GM23338 (cell line): ENCODE data around the gene TACC3. TPM values are rescaled to one million over a fixed set of nuclear protein-coding genes. Genes with fewer than 3 reads are reported as not detected.

ENCODE experiments used
- ATAC-seq: fragments of 200-7000 bp; cut with Tn5 transposase; 3 replicates; pipeline ENCODE4 v1.9.1; 2020
- DNase-seq: peaks from one replicate; pipeline ENCODE4 v3.0.0-alpha.2; 2015; ENCODE audit warnings: low spot score
- H2AFZ ChIP-seq: fragments of 200-600 bp; sonication (generic); 2 replicates; pipeline ENCODE4 v1.8.0; 2016; ENCODE audit warnings: antibody characterized with exemption, mild to moderate bottlenecking, moderate library complexity
- H3F3A ChIP-seq: fragments of 200-600 bp; sonication (generic); replicated peaks from 2 replicates; pipeline ENCODE4 v1.8.0; 2017; ENCODE audit warnings: antibody characterized with exemption, mixed run types, low read depth
- H3K27ac ChIP-seq: fragments of 200-600 bp; sonication (generic); 2 replicates; pipeline ENCODE4 v1.6.1; 2016; ENCODE audit warnings: low read depth
- H3K27me3 ChIP-seq: fragments of 200-600 bp; sonication (generic); 2 replicates; pipeline ENCODE4 v1.8.0; 2016; ENCODE audit warnings: mild to moderate bottlenecking, mixed run types, moderate library complexity; ENCODE audit not compliant: insufficient read depth
- H3K36me3 ChIP-seq: fragments of 200-600 bp; sonication (generic); 2 replicates; pipeline ENCODE4 v1.8.0; 2016; ENCODE audit warnings: mild to moderate bottlenecking; ENCODE audit not compliant: insufficient read depth
- H3K4me1 ChIP-seq: fragments of 200-600 bp; sonication (generic); 2 replicates; pipeline ENCODE4 v1.8.0; 2016; ENCODE audit warnings: mild to moderate bottlenecking, moderate library complexity; ENCODE audit not compliant: insufficient read depth
- H3K4me2 ChIP-seq: fragments of 200-600 bp; sonication (generic); 2 replicates; pipeline ENCODE4 v1.7.1; 2017; ENCODE audit warnings: mixed run types
- H3K4me3 ChIP-seq: fragments of 200-600 bp; sonication (generic); 2 replicates; pipeline ENCODE4 v1.6.1; 2016; ENCODE audit warnings: mixed run types
- H3K79me2 ChIP-seq: fragments of 200-600 bp; sonication (generic); replicated peaks from 2 replicates; pipeline ENCODE4 v1.8.0; 2017; ENCODE audit warnings: mild to moderate bottlenecking; ENCODE audit not compliant: insufficient read depth
- H3K9me2 ChIP-seq: fragments of 200-600 bp; sonication (generic); 2 replicates; pipeline ENCODE4 v1.8.0; 2017; ENCODE audit not compliant: insufficient read depth
- H4K20me1 ChIP-seq: fragments of 200-600 bp; sonication (generic); replicated peaks from 2 replicates; pipeline ENCODE4 v1.8.0; 2017; ENCODE audit warnings: mild to moderate bottlenecking; ENCODE audit not compliant: insufficient read depth
- H3K27ac Mint-ChIP-seq: 2 replicates; pipeline ENCODE4 v1.8.0; 2020; ENCODE audit warnings: inconsistent platforms, mild to moderate bottlenecking, moderate library complexity, mixed read lengths
- H3K27me3 Mint-ChIP-seq: 3 replicates; pipeline ENCODE4 v1.8.0; 2022; ENCODE audit warnings: low read depth, mild to moderate bottlenecking, moderate library complexity, mixed read lengths, inconsistent platforms; ENCODE audit not compliant: insufficient read depth, poor library complexity
- H3K36me3 Mint-ChIP-seq: 3 replicates; pipeline ENCODE4 v1.8.0; 2021; ENCODE audit warnings: low read depth, mild to moderate bottlenecking, inconsistent platforms, moderate library complexity, mixed read lengths
- H3K4me1 Mint-ChIP-seq: 3 replicates; pipeline ENCODE4 v1.8.0; 2020; ENCODE audit warnings: mild to moderate bottlenecking, inconsistent platforms, mixed read lengths
- H3K4me3 Mint-ChIP-seq: 3 replicates; pipeline ENCODE4 v1.8.0; 2021; ENCODE audit warnings: moderate library complexity, mild to moderate bottlenecking, inconsistent platforms, mixed read lengths
- H3K9me3 Mint-ChIP-seq: 3 replicates; pipeline ENCODE4 v1.8.0; 2020; ENCODE audit warnings: moderate library complexity, mild to moderate bottlenecking, inconsistent platforms, mixed read lengths
- CREB1 ChIP-seq: fragments of 250-450 bp; sonication (Bioruptor Pico); IDR thresholded peaks from 2 replicates; pipeline ENCODE4 v1.5.0; 2020; ENCODE audit warnings: low read depth, mild to moderate bottlenecking, moderate library complexity
- EZH2 ChIP-seq: fragments of 200-600 bp; sonication (generic); IDR thresholded peaks from one replicate; pipeline ENCODE4 v1.8.0; 2017; ENCODE audit warnings: antibody characterized with exemption, mild to moderate bottlenecking, low read depth; ENCODE audit not compliant: unreplicated experiment
- NANOG ChIP-seq: IDR thresholded peaks from 2 replicates; pipeline ENCODE4 v1.6.1; 2016; ENCODE audit warnings: antibody characterized with exemption, borderline replicate concordance
- STAT1 ChIP-seq: IDR thresholded peaks from one replicate; pipeline ENCODE4 v1.6.1; 2016; ENCODE audit warnings: antibody characterized with exemption; ENCODE audit not compliant: unreplicated experiment
- ZNF114 ChIP-seq: fragments of 250-450 bp; sonication (Bioruptor Pico); IDR thresholded peaks from 2 replicates; pipeline ENCODE4 v1.5.0; 2020; ENCODE audit warnings: mild to moderate bottlenecking, moderate library complexity
- ZNF462 ChIP-seq: fragments of 250-450 bp; sonication (Bioruptor Pico); IDR thresholded peaks from 2 replicates; pipeline ENCODE4 v1.5.0; 2020; ENCODE audit warnings: mild to moderate bottlenecking, moderate library complexity
- polyA plus RNA-seq: library from polyadenylated mRNA; unstranded; fragments of >200 nt; fragmentation: Nextera tagmentation; extraction: Ambion mirVana; gene quantifications from 2 replicates; pipeline ENCODE4 v1.2.1, GENCODE V29; 2016
- total RNA-seq: library from RNA; depleted of rRNA; stranded (reverse); fragments of >200 nt; shearing (Covaris generic); gene quantifications from 2 replicates; pipeline ENCODE4 v1.2.3, GENCODE V29; 2014
- TF ChIP-seq, protein P1 (sequence below): IDR thresholded peaks from one replicate; pipeline ENCODE4 v1.6.1; 2018; ENCODE audit warnings: antibody characterized with exemption; ENCODE audit not compliant: unreplicated experiment

The TACC3 gene
- total and polyA plus RNA-seq, 2 experiments from 2014 or later: 120 TPM

GRCh38 chr4:1756079-1756478, 34.8 kb downstream of the TACC3 start (continued):
- TF ChIP-seq ZNF462 (CRISPR knock-in tag): no peak

DNA sequence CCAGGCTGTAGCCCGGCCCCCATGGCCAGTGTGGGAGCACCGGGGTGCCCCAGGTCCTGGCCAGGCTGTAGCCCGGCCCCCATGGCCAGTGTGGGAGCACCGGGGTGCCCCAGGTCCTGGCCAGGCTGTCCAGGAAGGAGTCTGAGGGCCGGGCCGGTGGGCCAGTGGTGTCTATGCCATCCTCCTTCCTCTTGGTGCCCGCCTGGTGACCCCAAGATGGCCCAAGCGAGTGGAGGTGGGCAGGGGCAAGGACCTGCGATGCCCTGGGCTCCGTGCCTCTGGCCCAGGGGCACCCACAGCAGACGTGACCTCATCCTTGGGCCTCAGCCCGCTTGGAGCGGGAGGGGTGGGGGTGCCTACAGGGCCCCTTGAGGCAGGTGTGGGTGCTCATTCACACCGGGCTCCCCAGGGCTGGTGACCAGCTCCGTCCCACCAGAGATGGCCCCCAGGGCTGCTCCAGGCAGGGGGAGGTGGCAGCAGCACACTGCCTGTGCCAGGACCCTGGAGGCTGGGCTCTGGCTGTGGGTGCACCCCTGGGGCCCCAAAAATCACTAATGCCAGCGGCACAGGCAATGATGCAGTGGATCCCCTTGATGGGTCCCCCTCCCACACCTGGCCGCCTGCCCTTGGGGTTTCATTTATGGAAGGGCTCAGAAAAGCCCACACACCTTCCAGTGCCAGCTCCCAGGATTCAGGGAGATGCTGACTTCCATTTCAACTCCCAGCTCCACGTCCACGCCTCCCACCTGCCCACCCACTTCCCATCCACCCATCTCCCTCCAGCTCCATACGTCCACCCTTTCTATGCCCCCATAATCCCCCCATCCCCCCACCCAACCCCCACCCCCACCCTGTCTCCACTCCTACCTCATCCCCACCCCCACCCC, 35.8 kb downstream of the TACC3 start:
- no peak overlapping the region for H3K27ac Mint-ChIP-seq
- peaks cover 5% of the 10 kb centered on the region for H3K4me1 Mint-ChIP-seq
- no peaks in the 10 kb centered on the region for H3K9me3 Mint-ChIP-seq
- Histone ChIP-seq H3K27ac (no peak overlapping the region), H3K9me2 (no peaks in the 10 kb centered on the region), H3K4me3 (no peak overlapping the region), H3K36me3 (no peaks in the 10 kb centered on the region), H3K4me1 (no peaks in the 10 kb centered on the region), H4K20me1 (no peaks in the 10 kb centered on the region), H3K4me2 (no peak overlapping the region), H3F3A (no peaks in the 10 kb centered on the region), H2AFZ (no peak overlapping the region), H3K79me2 (no peaks in the 10 kb centered on the region), H3K27me3 (no peaks in the 10 kb centered on the region)
- no peaks in the 10 kb centered on the region for H3K27me3 Mint-ChIP-seq
- DNase-seq (no peak), ATAC-seq (no peak)
- no peaks in the 10 kb centered on the region for H3K36me3 Mint-ChIP-seq
- H3K4me3 Mint-ChIP-seq: no peak overlapping the region
- TF ChIP-seq, protein P1, sequence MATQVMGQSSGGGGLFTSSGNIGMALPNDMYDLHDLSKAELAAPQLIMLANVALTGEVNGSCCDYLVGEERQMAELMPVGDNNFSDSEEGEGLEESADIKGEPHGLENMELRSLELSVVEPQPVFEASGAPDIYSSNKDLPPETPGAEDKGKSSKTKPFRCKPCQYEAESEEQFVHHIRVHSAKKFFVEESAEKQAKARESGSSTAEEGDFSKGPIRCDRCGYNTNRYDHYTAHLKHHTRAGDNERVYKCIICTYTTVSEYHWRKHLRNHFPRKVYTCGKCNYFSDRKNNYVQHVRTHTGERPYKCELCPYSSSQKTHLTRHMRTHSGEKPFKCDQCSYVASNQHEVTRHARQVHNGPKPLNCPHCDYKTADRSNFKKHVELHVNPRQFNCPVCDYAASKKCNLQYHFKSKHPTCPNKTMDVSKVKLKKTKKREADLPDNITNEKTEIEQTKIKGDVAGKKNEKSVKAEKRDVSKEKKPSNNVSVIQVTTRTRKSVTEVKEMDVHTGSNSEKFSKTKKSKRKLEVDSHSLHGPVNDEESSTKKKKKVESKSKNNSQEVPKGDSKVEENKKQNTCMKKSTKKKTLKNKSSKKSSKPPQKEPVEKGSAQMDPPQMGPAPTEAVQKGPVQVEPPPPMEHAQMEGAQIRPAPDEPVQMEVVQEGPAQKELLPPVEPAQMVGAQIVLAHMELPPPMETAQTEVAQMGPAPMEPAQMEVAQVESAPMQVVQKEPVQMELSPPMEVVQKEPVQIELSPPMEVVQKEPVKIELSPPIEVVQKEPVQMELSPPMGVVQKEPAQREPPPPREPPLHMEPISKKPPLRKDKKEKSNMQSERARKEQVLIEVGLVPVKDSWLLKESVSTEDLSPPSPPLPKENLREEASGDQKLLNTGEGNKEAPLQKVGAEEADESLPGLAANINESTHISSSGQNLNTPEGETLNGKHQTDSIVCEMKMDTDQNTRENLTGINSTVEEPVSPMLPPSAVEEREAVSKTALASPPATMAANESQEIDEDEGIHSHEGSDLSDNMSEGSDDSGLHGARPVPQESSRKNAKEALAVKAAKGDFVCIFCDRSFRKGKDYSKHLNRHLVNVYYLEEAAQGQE: no peak
- no peak for TF ChIP-seq NANOG
- no peak for TF ChIP-seq CREB1 (CRISPR knock-in tag)
- no peak for TF ChIP-seq EZH2
- TF ChIP-seq ZNF114 (CRISPR knock-in tag): no peak
- TF ChIP-seq STAT1: no peak
